Measurements from ENCODE around the gene EAF2. TPM values are rescaled to one million over a fixed set of nuclear protein-coding genes. Genes with fewer than 3 reads are reported as not detected.

Gene EAF2
- total RNA-seq, 1 experiment from 2014 or later = 4.5 TPM

- H3K36me3 Mint-ChIP-seq (ENCODE audit: insufficient read depth, unreplicated experiment) = peaks cover 21% of the 10 kb centered on the region
- no peaks in the 10 kb centered on the region for H3K9me3 Mint-ChIP-seq (ENCODE audit: unreplicated experiment)
- no peak overlapping the region for H3K27ac Mint-ChIP-seq (ENCODE audit: unreplicated experiment)
- no peaks in the 10 kb centered on the region for H3K9me3 ChIP-seq
- H3K27me3 ChIP-seq (replicated peaks; ENCODE audit: control insufficient read depth, insufficient read depth, low read length) = no peaks in the 10 kb centered on the region
- no peak overlapping the region for H3K4me3 ChIP-seq (ENCODE audit: low read depth, low read length)
- H3K27me3 Mint-ChIP-seq (ENCODE audit: insufficient read depth, unreplicated experiment) = no peaks in the 10 kb centered on the region
- DNase-seq = no peak
- H3K4me1 Mint-ChIP-seq (ENCODE audit: low read depth, unreplicated experiment) = peaks cover 16% of the 10 kb centered on the region
- no TSS peak for BruUV-seq (replicated peaks)
- TF ChIP-seq CTCF (IDR thresholded peaks at IDR 0.05; ENCODE audit: insufficient read depth in 1 of 2, low read depth in 1 of 2, low read length in 1 of 2, severe bottlenecking in 1 of 2, unreplicated experiment in 1 of 2) = no peak
- ChIA-PET POLR2A (no interaction called here), CTCF (no interaction called here)
- intact Hi-C loops (cut with micrococcal nuclease; ENCODE audit: unreplicated experiment) = no loop called here
- H3K36me3 ChIP-seq (ENCODE audit: control insufficient read depth, insufficient read depth, low read length) = no peaks in the 10 kb centered on the region
- peak overlapping the region; percentile 21 for H3K4me3 Mint-ChIP-seq (ENCODE audit: unreplicated experiment)
- peaks cover 12% of the 10 kb centered on the region for H3K4me1 ChIP-seq
Measured at GRCh38 chr3:121803771-121804320, 31.2 kb upstream of the EAF2 start.

DNA sequence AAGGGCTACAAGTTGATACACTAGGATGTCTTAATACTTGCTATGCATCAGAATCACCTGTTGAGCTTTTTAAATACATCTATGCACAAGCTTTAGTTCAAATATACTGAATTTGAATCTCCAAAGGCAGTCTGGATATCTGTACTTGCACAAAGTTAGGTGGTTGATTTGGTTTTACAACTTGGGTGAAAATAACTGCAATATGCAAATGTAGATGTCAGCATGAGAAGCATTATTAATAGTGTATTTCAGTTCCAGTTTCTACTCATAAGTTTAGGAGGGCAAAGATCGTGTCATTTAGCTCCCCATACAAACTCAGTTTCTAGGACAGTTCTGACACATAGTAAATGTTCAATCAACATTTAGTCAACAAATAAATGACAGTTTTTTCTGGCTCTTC, 25.8 kb upstream of the EAF2 start:
- ChIA-PET CTCF (no interaction called here), POLR2A (no interaction called here)
- Mint-ChIP-seq H3K36me3 (ENCODE audit: insufficient read depth, unreplicated experiment) (peaks cover 20% of the 10 kb centered on the region), H3K9me3 (ENCODE audit: unreplicated experiment) (no peaks in the 10 kb centered on the region), H3K27ac (ENCODE audit: unreplicated experiment) (no peak overlapping the region), H3K4me1 (ENCODE audit: low read depth, unreplicated experiment) (peaks cover 8% of the 10 kb centered on the region), H3K4me3 (ENCODE audit: unreplicated experiment) (no peak overlapping the region), H3K27me3 (ENCODE audit: insufficient read depth, unreplicated experiment) (no peaks in the 10 kb centered on the region)
- no peak for TF ChIP-seq CTCF (IDR thresholded peaks at IDR 0.05; ENCODE audit: insufficient read depth in 1 of 2, low read depth in 1 of 2, low read length in 1 of 2, severe bottlenecking in 1 of 2, unreplicated experiment in 1 of 2)
- Histone ChIP-seq H3K4me1 (peaks cover 8% of the 10 kb centered on the region), H3K4me3 (ENCODE audit: low read depth, low read length) (no peak overlapping the region), H3K27me3 (replicated peaks; ENCODE audit: control insufficient read depth, insufficient read depth, low read length) (no peaks in the 10 kb centered on the region), H3K9me3 (no peaks in the 10 kb centered on the region), H3K36me3 (ENCODE audit: control insufficient read depth, insufficient read depth, low read length) (no peaks in the 10 kb centered on the region)
- DNase-seq = no peak
- BruUV-seq (replicated peaks) = no TSS peak
- intact Hi-C loops (cut with micrococcal nuclease; ENCODE audit: unreplicated experiment) = no loop called here

GRCh38 chr3:121817753-121818152, 17.3 kb upstream of the EAF2 start:
- no peaks in the 10 kb centered on the region for H3K4me1 ChIP-seq
- no peak overlapping the region for H3K4me3 Mint-ChIP-seq (ENCODE audit: unreplicated experiment)
- intact Hi-C loops (cut with micrococcal nuclease; ENCODE audit: unreplicated experiment) = no loop called here
- H3K27ac Mint-ChIP-seq (ENCODE audit: unreplicated experiment) = no peak overlapping the region
- H3K9me3 ChIP-seq = no peaks in the 10 kb centered on the region; the same call in 1 of the 2 replicates
- POLR2A ChIA-PET = no interaction called here
- no TSS peak for BruUV-seq (replicated peaks)
- CTCF ChIA-PET = no interaction called here
- peaks cover 66% of the 10 kb centered on the region for H3K36me3 Mint-ChIP-seq (ENCODE audit: insufficient read depth, unreplicated experiment)
- H3K27me3 Mint-ChIP-seq (ENCODE audit: insufficient read depth, unreplicated experiment) = no peaks in the 10 kb centered on the region
- TF ChIP-seq CTCF (IDR thresholded peaks at IDR 0.05; ENCODE audit: insufficient read depth in 1 of 2, low read depth in 1 of 2, low read length in 1 of 2, severe bottlenecking in 1 of 2, unreplicated experiment in 1 of 2) = no peak
- H3K27me3 ChIP-seq (replicated peaks; ENCODE audit: control insufficient read depth, insufficient read depth, low read length) = no peaks in the 10 kb centered on the region
- no peaks in the 10 kb centered on the region for H3K36me3 ChIP-seq (ENCODE audit: control insufficient read depth, insufficient read depth, low read length)
- no peak for DNase-seq
- no peak overlapping the region for H3K4me3 ChIP-seq (ENCODE audit: low read depth, low read length)
- H3K9me3 Mint-ChIP-seq (ENCODE audit: unreplicated experiment) = peaks cover 3% of the 10 kb centered on the region
- no peaks in the 10 kb centered on the region for H3K4me1 Mint-ChIP-seq (ENCODE audit: low read depth, unreplicated experiment)

All from Caco-2 (cell line).